ENCODE results near the gene CLEC18A.

DNA sequence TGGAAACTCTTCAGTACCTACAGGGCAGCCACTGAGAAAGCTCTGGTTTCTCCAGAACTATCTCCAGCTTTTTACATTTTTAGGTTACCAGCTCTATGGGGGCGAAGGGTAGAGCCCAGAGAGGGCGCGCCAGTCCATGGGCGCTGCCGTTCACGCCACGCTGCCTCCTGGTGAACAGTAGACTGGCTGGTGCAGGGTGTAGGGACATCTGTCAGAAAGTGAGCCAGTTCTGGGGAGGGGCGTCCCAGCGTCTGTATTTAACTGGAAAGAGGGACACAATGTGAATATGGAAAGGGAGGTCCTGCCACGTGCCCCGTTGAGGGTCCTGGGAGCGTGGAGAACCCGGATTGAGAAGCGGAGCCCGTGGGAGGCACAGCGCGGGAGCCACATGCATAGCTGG is 16.4 kb upstream of the CLEC18A start:
- TF ChIP-seq, protein P1, sequence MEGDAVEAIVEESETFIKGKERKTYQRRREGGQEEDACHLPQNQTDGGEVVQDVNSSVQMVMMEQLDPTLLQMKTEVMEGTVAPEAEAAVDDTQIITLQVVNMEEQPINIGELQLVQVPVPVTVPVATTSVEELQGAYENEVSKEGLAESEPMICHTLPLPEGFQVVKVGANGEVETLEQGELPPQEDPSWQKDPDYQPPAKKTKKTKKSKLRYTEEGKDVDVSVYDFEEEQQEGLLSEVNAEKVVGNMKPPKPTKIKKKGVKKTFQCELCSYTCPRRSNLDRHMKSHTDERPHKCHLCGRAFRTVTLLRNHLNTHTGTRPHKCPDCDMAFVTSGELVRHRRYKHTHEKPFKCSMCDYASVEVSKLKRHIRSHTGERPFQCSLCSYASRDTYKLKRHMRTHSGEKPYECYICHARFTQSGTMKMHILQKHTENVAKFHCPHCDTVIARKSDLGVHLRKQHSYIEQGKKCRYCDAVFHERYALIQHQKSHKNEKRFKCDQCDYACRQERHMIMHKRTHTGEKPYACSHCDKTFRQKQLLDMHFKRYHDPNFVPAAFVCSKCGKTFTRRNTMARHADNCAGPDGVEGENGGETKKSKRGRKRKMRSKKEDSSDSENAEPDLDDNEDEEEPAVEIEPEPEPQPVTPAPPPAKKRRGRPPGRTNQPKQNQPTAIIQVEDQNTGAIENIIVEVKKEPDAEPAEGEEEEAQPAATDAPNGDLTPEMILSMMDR (IDR thresholded peaks at IDR 0.05; ENCODE audit: low read length): no peak
- TF ChIP-seq EZH2 (IDR thresholded peaks at IDR 0.05; ENCODE audit: borderline replicate concordance, low read length): no peak
